Left ventricle myocardium inferior (tissue), 1 donor: ENCODE results near the gene ADAMTS9. TPM values are rescaled to one million over a fixed set of nuclear protein-coding genes. Genes with fewer than 3 reads are reported as not detected.

ENCODE experiments used
- DNase-seq: peaks from one replicate; pipeline ENCODE4 v3.0.0-alpha.2; 2020
- H3K27ac ChIP-seq: fragments of 200-600 bp; replicated peaks from 2 replicates; pipeline ENCODE4 v1.8.0; 2021
- H3K27me3 ChIP-seq: fragments of 200-600 bp; 2 replicates; pipeline ENCODE4 v1.8.0; 2021; ENCODE audit warnings: low read depth
- H3K36me3 ChIP-seq: fragments of 200-600 bp; 2 replicates; pipeline ENCODE4 v1.8.0; 2021
- H3K4me1 ChIP-seq: fragments of 200-600 bp; 2 replicates; pipeline ENCODE4 v1.8.0; 2021
- H3K4me3 ChIP-seq: fragments of 200-600 bp; 2 replicates; pipeline ENCODE4 v1.8.0; 2021; ENCODE audit warnings: mild to moderate bottlenecking, moderate library complexity
- H3K9me3 ChIP-seq: fragments of 200-600 bp; replicated peaks from 2 replicates; pipeline ENCODE4 v1.8.0; 2021
- intact Hi-C: fragments of 100-400 bp; cut with micrococcal nuclease; formaldehyde crosslinking; loops from one replicate; pipeline ENCODE4 v1.11.0; 2022
- total RNA-seq: library from RNA; stranded (reverse); fragmentation: NEBNext Ultra II Directional; extraction: Animal tissue kit (Norgen Biotek cat#: 25700); gene quantifications from one replicate; pipeline ENCODE4 v1.2.1, GENCODE V29; 2021
- TF ChIP-seq, protein P1 (sequence below): fragments of 200-600 bp; IDR thresholded peaks from 2 replicates; pipeline ENCODE4 v1.8.0; 2021; ENCODE audit warnings: antibody characterized with exemption, mild to moderate bottlenecking, borderline replicate concordance
- donor health status: DM: no; HTN: yes; CAD: no; lungs with severe emphysema.

ADAMTS9 gene
- total RNA-seq, 1 donor from 2014 or later, result 14.7 TPM

DNA sequence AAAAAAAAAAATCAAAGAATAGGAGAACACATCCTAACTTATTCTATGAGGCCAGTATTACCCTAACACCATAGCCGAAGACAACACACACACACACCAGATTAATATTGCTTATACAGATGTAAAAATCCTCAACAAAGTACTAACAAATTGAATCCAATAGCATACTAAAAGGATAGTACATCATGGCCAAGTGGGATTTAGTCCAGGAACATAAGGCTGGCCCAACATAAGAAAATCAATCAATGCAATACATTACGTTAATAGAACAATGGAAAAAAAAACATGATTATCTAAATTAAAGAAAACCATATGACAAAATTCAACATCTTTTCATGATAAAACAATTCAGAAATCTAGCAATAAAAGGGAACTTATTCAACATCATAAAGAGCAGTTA, 79.1 kb downstream of the ADAMTS9 start:
- Histone ChIP-seq H3K36me3 (peaks cover 37% of the 10 kb centered on the region), H3K4me1 (peaks cover 28% of the 10 kb centered on the region), H3K27ac (no peak overlapping the region), H3K27me3 (no peaks in the 10 kb centered on the region), H3K9me3 (no peaks in the 10 kb centered on the region), H3K4me3 (no peak overlapping the region)
- no peak for DNase-seq
- intact Hi-C loops, result no loop called here
- TF ChIP-seq, protein P1, sequence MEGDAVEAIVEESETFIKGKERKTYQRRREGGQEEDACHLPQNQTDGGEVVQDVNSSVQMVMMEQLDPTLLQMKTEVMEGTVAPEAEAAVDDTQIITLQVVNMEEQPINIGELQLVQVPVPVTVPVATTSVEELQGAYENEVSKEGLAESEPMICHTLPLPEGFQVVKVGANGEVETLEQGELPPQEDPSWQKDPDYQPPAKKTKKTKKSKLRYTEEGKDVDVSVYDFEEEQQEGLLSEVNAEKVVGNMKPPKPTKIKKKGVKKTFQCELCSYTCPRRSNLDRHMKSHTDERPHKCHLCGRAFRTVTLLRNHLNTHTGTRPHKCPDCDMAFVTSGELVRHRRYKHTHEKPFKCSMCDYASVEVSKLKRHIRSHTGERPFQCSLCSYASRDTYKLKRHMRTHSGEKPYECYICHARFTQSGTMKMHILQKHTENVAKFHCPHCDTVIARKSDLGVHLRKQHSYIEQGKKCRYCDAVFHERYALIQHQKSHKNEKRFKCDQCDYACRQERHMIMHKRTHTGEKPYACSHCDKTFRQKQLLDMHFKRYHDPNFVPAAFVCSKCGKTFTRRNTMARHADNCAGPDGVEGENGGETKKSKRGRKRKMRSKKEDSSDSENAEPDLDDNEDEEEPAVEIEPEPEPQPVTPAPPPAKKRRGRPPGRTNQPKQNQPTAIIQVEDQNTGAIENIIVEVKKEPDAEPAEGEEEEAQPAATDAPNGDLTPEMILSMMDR, result no peak

GRCh38 chr3:64607032-64607551, 80.7 kb downstream of the ADAMTS9 start:
- H3K4me3 ChIP-seq, result no peak overlapping the region
- DNase-seq, result no peak
- intact Hi-C loops, result no loop called here
- H3K36me3 ChIP-seq, result peaks cover 53% of the 10 kb centered on the region
- peaks cover 12% of the 10 kb centered on the region for H3K4me1 ChIP-seq
- H3K27ac ChIP-seq, result no peak overlapping the region
- H3K9me3 ChIP-seq, result no peaks in the 10 kb centered on the region
- TF ChIP-seq, protein P1, result no peak
- no peaks in the 10 kb centered on the region for H3K27me3 ChIP-seq

DNA sequence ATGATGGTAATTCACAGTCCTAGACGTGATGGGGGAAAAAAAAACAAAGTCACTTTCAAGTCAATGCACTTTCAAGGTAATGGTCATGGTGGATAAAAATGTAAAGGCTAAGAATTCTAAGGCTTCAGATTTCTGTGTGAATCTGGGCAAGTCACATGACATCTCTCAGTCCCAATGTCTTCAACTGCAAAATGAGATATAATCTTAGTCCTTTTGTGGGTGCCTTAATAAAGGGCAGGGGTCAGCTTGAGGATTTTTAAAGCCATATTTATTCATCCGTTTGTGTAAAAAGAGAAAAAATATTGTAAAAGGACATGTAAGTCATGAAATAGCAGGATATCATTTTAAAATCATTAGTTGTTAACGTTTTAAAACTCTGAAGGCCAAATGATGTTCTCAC, 83.5 kb downstream of the ADAMTS9 start:
- no peaks in the 10 kb centered on the region for H3K9me3 ChIP-seq
- H3K36me3 ChIP-seq, result peaks cover 71% of the 10 kb centered on the region
- H3K27me3 ChIP-seq, result no peaks in the 10 kb centered on the region
- H3K27ac ChIP-seq, result no peak overlapping the region
- intact Hi-C loops, result no loop called here
- H3K4me1 ChIP-seq, result no peaks in the 10 kb centered on the region
- no peak for DNase-seq
- TF ChIP-seq, protein P1, result no peak
- no peak overlapping the region for H3K4me3 ChIP-seq

DNA sequence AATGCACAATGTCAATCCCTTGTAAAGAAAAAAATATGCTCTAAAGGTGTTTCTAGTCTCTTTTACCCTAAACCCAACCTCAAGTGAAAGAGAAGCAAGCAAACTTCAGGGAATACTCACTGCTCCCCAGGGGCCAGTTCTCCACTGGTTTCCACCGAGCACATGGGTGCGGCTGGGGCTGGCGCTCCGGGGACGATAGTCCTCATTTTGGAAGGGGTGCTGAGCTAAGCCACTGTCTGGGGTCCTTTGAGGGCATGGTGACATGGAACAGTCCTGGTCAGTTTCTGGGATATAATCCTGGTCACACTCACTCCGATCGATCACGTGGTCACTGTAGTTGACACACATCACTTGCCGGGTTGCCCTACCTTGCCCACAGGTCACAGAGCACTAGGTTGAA, 86.0 kb downstream of the ADAMTS9 start:
- H3K36me3 ChIP-seq, result peaks cover 75% of the 10 kb centered on the region
- H3K4me1 ChIP-seq, result no peaks in the 10 kb centered on the region
- H3K9me3 ChIP-seq, result no peaks in the 10 kb centered on the region
- TF ChIP-seq, protein P1, result no peak
- intact Hi-C loops, result no loop called here
- H3K27me3 ChIP-seq, result no peaks in the 10 kb centered on the region
- no peak overlapping the region for H3K4me3 ChIP-seq
- no peak for DNase-seq
- H3K27ac ChIP-seq, result no peak overlapping the region

GRCh38 chr3:64600246-64600950, 87.4 kb downstream of the ADAMTS9 start:
- Histone ChIP-seq H3K27me3 (no peaks in the 10 kb centered on the region), H3K27ac (no peak overlapping the region), H3K4me3 (no peak overlapping the region), H3K9me3 (no peaks in the 10 kb centered on the region), H3K36me3 (peaks cover 73% of the 10 kb centered on the region), H3K4me1 (peaks cover 12% of the 10 kb centered on the region)
- DNase-seq, result no peak
- intact Hi-C loops, result no loop called here
- TF ChIP-seq, protein P1, result no peak
